Left lung (tissue), 10 donors: ENCODE measurements around the gene CEP192. TPM values are rescaled to one million over a fixed set of nuclear protein-coding genes. Genes with fewer than 3 reads are reported as not detected.
A peak's percentile ranks its signal among the peaks of the same experiment; 100 is the strongest.

Experiments used
- ATAC-seq: fragments of 200-7000 bp; cut with Tn5 transposase; one replicate; pipeline ENCODE4 v1.9.1; 2020; ENCODE audit warnings: moderate library complexity
- DNase-seq, 4 donors: peaks; one replicate each; pipeline ENCODE4 v3.0.0-alpha.2; 2013 to 2020
- H3K27ac ChIP-seq, 2 donors: fragments of 200-600 bp; sonication (generic) in 1 of 2; one replicate each; pipeline versions ENCODE4 v1.5.0 to v1.8.0; 2020 to 2021
- H3K27me3 ChIP-seq, 2 donors: fragments of 200-600 bp; sonication (generic) in 1 of 2; one replicate each; pipeline versions ENCODE4 v1.5.0 to v1.8.0; 2020 to 2021
- H3K36me3 ChIP-seq, 2 donors: fragments of 200-600 bp; sonication (generic) in 1 of 2; one replicate each; pipeline versions ENCODE4 v1.5.0 to v1.8.0; 2020 to 2021
- H3K4me1 ChIP-seq, 2 donors: fragments of 200-600 bp; one replicate each; pipeline ENCODE4 v1.8.0; 2021
- H3K4me3 ChIP-seq, 2 donors: fragments of 200-600 bp; sonication (generic) in 1 of 2; one replicate each; pipeline versions ENCODE4 v1.5.0 to v1.8.0; 2020 to 2021; ENCODE audit warnings: mild to moderate bottlenecking in 1 of 2
- H3K9me3 ChIP-seq, 2 donors: fragments of 200-600 bp; sonication (generic) in 1 of 2; one replicate each; pipeline versions ENCODE4 v1.5.0 to v1.8.0; 2020 to 2021
- CTCF ChIP-seq, 2 donors: fragments of 200-600 bp; sonication (generic) in 1 of 2; IDR thresholded peaks; one replicate each; pipeline versions ENCODE4 v1.5.0 to v1.8.0; 2021; ENCODE audit warnings: antibody characterized with exemption in 2 of 2
- intact Hi-C, 2 donors: fragments of 100-400 bp; cut with DNase I; formaldehyde crosslinking; loops; one replicate each; pipeline versions ENCODE4 v1.11.2 to v1.14.2; 2022
- polyA plus RNA-seq, 6 donors: library from polyadenylated mRNA; unstranded; fragments of 120-200 nt; gene quantifications; one replicate each; pipeline ENCODE4 v1.2.1, GENCODE V29; 2013; ENCODE audit not compliant: insufficient read length in 6 of 6
- total RNA-seq, 2 donors: library from RNA; stranded (reverse); fragmentation: NEBNext Ultra II Directional; extraction: Animal tissue kit (Norgen Biotek cat#: 25700); gene quantifications; one replicate each; pipeline ENCODE4 v1.2.1, GENCODE V29; 2021
- donor health status: DM: no; HTN: yes; CAD: no.
- donor health status: DM: no; HTN: no; CAD: no.

The CEP192 gene
- total and polyA plus RNA-seq, 8 donors, result 22.0 to 57.5 (median 45.7) TPM

- intact Hi-C loops, result no loop called here
- DNase-seq (no peak), ATAC-seq (peak; percentile 58)
- H3K27me3 ChIP-seq, result no peaks in the 10 kb centered on the region
- H3K4me3 ChIP-seq, result no peak overlapping the region
- no peaks in the 10 kb centered on the region for H3K4me1 ChIP-seq
- peaks cover 0 to 41% of the 10 kb centered on the region in 2 donors for H3K36me3 ChIP-seq
- H3K27ac ChIP-seq, result no peak overlapping the region
- no peaks in the 10 kb centered on the region for H3K9me3 ChIP-seq
- TF ChIP-seq CTCF (IDR thresholded peaks at IDR 0.05), result no peak
Observed at GRCh38 chr18:13125191-13125590, 134.0 kb downstream of the CEP192 start.

- H3K9me3 ChIP-seq, result no peaks in the 10 kb centered on the region
- peak in 1 of 4 donors; percentile 54 for DNase-seq
- no peak for TF ChIP-seq CTCF (IDR thresholded peaks at IDR 0.05)
- no peaks in the 10 kb centered on the region for H3K27me3 ChIP-seq
- H3K36me3 ChIP-seq, result peaks cover 0 to 26% of the 10 kb centered on the region in 2 donors
- H3K4me1 ChIP-seq, result no peaks in the 10 kb centered on the region
- ATAC-seq, result no peak
- no peak overlapping the region for H3K4me3 ChIP-seq
- intact Hi-C loops, result no loop called here
- no peak overlapping the region for H3K27ac ChIP-seq
Observed at GRCh38 chr18:13126966-13127598, 135.9 kb downstream of the CEP192 start.

GRCh38 chr18:13131283-13131682 lies 140.1 kb downstream of the CEP192 start:
- no peak overlapping the region for H3K4me3 ChIP-seq
- peaks cover 0 to 8% of the 10 kb centered on the region in 2 donors for H3K27me3 ChIP-seq
- peaks cover 0 to 6% of the 10 kb centered on the region in 2 donors for H3K4me1 ChIP-seq
- TF ChIP-seq CTCF (IDR thresholded peaks at IDR 0.05), result no peak
- peaks cover 0 to 1% of the 10 kb centered on the region in 2 donors for H3K9me3 ChIP-seq
- ATAC-seq (no peak), DNase-seq (no peak)
- H3K36me3 ChIP-seq, result peaks cover 0 to 12% of the 10 kb centered on the region in 2 donors
- no peak overlapping the region for H3K27ac ChIP-seq
- intact Hi-C loops, result no loop called here

- H3K9me3 ChIP-seq, result peaks cover 0 to 1% of the 10 kb centered on the region in 2 donors
- no peak overlapping the region for H3K27ac ChIP-seq
- no peak for TF ChIP-seq CTCF (IDR thresholded peaks at IDR 0.05)
- intact Hi-C loops, result no loop called here
- H3K4me1 ChIP-seq, result peaks cover 0 to 25% of the 10 kb centered on the region in 2 donors
- H3K27me3 ChIP-seq, result peaks cover 0 to 31% of the 10 kb centered on the region in 2 donors
- ATAC-seq, result no peak
- no peak overlapping the region for H3K4me3 ChIP-seq
- DNase-seq, result peak in 1 of 4 donors; percentile 76
- no peaks in the 10 kb centered on the region for H3K36me3 ChIP-seq
Observed at GRCh38 chr18:13134551-13135401, 143.6 kb downstream of the CEP192 start.
